HEK293T (cell line): Measurements from ENCODE around the gene QKI.

Experiments used
- BHLHE40 ChIP-seq: fragments of 450-650 bp; IDR thresholded peaks from 2 replicates; pipeline ENCODE4 v1.6.1; 2016; ENCODE audit warnings: mild to moderate bottlenecking, moderate library complexity, borderline replicate concordance
- ELF4 ChIP-seq: fragments of 450-650 bp; IDR thresholded peaks from 2 replicates; pipeline ENCODE4 v1.6.1; 2017; ENCODE audit warnings: antibody characterized with exemption
- FOXK2 ChIP-seq: fragments of 450-650 bp; IDR thresholded peaks from 2 replicates; pipeline ENCODE4 v1.6.1; 2016; ENCODE audit warnings: mild to moderate bottlenecking
- FOXM1 ChIP-seq: fragments of 450-650 bp; IDR thresholded peaks from 2 replicates; pipeline ENCODE4 v1.6.1; 2017; ENCODE audit warnings: mild to moderate bottlenecking, borderline replicate concordance

- no peak; the same call in 1 of the 2 replicates for TF ChIP-seq ELF4
- no peak for TF ChIP-seq FOXM1
- TF ChIP-seq BHLHE40 = no peak
- no peak for TF ChIP-seq FOXK2
Measured at GRCh38 chr6:163554663-163555062, 140.1 kb downstream of the QKI start.
